Lung (tissue), 12 donors: ENCODE data around the gene TBC1D26. TPM values are rescaled to one million over a fixed set of nuclear protein-coding genes. Genes with fewer than 3 reads are reported as not detected.

ENCODE experiments used
- ATAC-seq: fragments of 200-7000 bp; cut with Tn5 transposase; one replicate; pipeline ENCODE4 v1.9.1; 2020; ENCODE audit warnings: moderate number of reproducible peaks; ENCODE audit not compliant: insufficient read depth, low FRiP score
- DNase-seq, 3 donors: peaks; one replicate each; pipeline ENCODE4 v3.0.0-alpha.2; 2013 to 2017
- H3K27ac ChIP-seq, 2 donors: one replicate each; pipeline ENCODE4 v1.5.1; 2013; ENCODE audit warnings: mild to moderate bottlenecking in 2 of 2, moderate library complexity in 2 of 2, control low read depth in 1 of 2, inconsistent platforms in 1 of 2, low read depth in 1 of 2, low read length in 1 of 2
- H3K27me3 ChIP-seq, 3 donors: one replicate each; pipeline ENCODE4 v1.5.1; 2013; ENCODE audit warnings: low read length in 2 of 3; ENCODE audit not compliant: control insufficient read depth in 3 of 3, insufficient read depth in 3 of 3
- H3K36me3 ChIP-seq, 4 donors: one replicate each; pipeline ENCODE4 v1.5.1; 2013; ENCODE audit warnings: low read length in 4 of 4, mild to moderate bottlenecking in 1 of 4, moderate library complexity in 1 of 4; ENCODE audit not compliant: control insufficient read depth in 4 of 4, insufficient read depth in 4 of 4
- H3K4me1 ChIP-seq, 5 donors: one replicate each; pipeline ENCODE4 v1.5.1; 2013; ENCODE audit warnings: low read length in 5 of 5, mild to moderate bottlenecking in 2 of 5, moderate library complexity in 1 of 5; ENCODE audit not compliant: control insufficient read depth in 5 of 5, insufficient read depth in 5 of 5
- H3K4me3 ChIP-seq: one replicate; pipeline ENCODE4 v1.5.1; 2013; ENCODE audit warnings: mild to moderate bottlenecking, control low read depth, moderate library complexity
- H3K9ac ChIP-seq, 2 donors: one replicate each; pipeline ENCODE4 v1.5.1; 2013; ENCODE audit warnings: low read length in 2 of 2, control low read depth in 1 of 2; ENCODE audit not compliant: insufficient read depth in 1 of 2
- H3K9me3 ChIP-seq, 4 donors: one replicate each; pipeline ENCODE4 v1.5.1; 2013; ENCODE audit warnings: low read length in 3 of 4, mild to moderate bottlenecking in 1 of 4, moderate library complexity in 1 of 4; ENCODE audit not compliant: control insufficient read depth in 4 of 4, insufficient read depth in 3 of 4
- WGBS, 2 donors: extraction: QIAGEN DNeasy Blood & Tissue Kit; methylation state at CpG; one replicate each; pipeline ENCODE4 v1.1.7; 2013; 5-methylcytosine and 5-hydroxymethylcytosine counted together
- polyA plus RNA-seq, 2 donors: library from polyadenylated mRNA; stranded (reverse); fragments of 200-250 nt; gene quantifications; one replicate each; pipeline ENCODE4 v1.2.1, GENCODE V29; 2013
- total RNA-seq, 2 donors: library from RNA; depleted of rRNA in 1 of 2; stranded (reverse); fragments of >200 nt in 1 of 2; gene quantifications; one replicate each; pipeline ENCODE4 v1.2.1, GENCODE V29; 2014 to 2021
- TF ChIP-seq, protein P1 (sequence below): IDR thresholded peaks from 2 replicates; pipeline ENCODE4 v1.5.1; 2012; ENCODE audit warnings: mild to moderate bottlenecking; ENCODE audit errors: control extremely low read depth, extremely low read depth
- donor health status: control.
- donor health status: control.
- donor health status: Bipolar disorder and iron deficiency.
- donor health status: healthy.
- donor health status: DM: yes; HTN: yes; CAD: no.

TBC1D26 gene
- total and polyA plus RNA-seq, 4 donors: 0.09 to 0.34 (median 0.32) TPM

DNA sequence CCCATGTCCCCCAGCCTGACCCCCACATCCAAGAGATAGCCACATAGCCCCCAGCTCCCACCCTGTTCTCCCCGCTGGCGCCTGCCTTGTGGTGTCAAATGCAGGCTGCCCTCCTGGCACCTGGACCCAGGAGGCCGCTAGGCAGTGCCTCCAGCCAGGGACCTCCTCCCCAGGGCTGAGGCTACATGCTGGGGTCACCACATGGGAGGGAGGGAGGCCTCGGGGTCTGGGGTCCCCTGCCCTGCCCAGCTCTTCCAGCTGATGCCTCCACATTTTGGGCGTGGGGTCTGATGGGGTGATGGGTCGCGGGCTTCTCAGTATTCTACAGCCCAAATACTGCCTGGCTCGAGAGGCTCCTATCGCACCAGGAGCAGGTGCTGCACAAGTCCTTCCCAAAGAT lies 9.5 kb downstream of the TBC1D26 start:
- no peak overlapping the region for H3K4me3 ChIP-seq
- WGBS, 2 donors: 95 to 96% methylated on average over 9 of the region's 9 CpGs
- H3K27me3 ChIP-seq: no peaks in the 10 kb centered on the region
- H3K9me3 ChIP-seq: peaks cover 0 to 3% (median 0%) of the 10 kb centered on the region in 4 donors
- TF ChIP-seq, protein P1, sequence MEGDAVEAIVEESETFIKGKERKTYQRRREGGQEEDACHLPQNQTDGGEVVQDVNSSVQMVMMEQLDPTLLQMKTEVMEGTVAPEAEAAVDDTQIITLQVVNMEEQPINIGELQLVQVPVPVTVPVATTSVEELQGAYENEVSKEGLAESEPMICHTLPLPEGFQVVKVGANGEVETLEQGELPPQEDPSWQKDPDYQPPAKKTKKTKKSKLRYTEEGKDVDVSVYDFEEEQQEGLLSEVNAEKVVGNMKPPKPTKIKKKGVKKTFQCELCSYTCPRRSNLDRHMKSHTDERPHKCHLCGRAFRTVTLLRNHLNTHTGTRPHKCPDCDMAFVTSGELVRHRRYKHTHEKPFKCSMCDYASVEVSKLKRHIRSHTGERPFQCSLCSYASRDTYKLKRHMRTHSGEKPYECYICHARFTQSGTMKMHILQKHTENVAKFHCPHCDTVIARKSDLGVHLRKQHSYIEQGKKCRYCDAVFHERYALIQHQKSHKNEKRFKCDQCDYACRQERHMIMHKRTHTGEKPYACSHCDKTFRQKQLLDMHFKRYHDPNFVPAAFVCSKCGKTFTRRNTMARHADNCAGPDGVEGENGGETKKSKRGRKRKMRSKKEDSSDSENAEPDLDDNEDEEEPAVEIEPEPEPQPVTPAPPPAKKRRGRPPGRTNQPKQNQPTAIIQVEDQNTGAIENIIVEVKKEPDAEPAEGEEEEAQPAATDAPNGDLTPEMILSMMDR: no peak
- no peak overlapping the region for H3K9ac ChIP-seq
- H3K4me1 ChIP-seq: peaks cover 0 to 6% (median 0%) of the 10 kb centered on the region in 5 donors
- ATAC-seq (no peak), DNase-seq (no peak)
- no peak overlapping the region for H3K27ac ChIP-seq
- no peaks in the 10 kb centered on the region for H3K36me3 ChIP-seq

DNA sequence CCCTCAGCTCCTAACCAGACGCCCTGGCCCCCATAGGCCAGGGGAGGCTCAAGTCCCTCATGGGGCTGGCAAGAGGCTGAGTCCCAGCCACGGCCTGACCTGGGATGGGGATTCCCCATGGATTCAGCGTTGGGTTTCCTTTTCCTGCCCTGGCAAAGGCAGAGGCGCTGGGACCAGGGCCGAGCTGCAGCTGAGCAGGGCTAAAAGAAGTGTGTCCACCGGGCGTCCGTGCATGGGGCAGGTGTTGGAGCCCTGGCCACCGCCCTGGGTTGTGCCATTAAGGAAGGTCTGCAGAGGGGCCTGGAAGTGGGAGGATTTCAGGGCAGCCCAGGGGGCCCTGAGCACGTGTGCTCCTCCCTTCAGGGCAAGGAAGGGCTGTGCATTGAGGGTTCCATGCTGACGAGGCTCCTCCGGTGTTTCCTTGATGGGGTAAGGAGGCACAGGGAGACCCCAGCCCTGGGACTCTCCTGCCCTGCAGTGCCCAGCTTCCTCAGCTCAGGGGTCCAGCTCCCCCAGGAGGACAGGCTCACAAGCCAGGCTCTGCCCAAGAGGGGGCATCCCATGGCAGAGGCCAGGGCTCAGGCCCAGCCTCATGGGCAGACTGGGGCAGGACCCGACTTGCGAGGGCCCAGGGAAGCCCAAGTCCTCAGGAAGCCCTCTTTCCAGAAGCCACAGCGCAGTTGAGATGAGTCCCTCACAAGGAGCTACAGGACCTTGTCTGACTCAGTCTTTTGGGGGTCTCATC lies 10.1 kb downstream of the TBC1D26 start:
- Histone ChIP-seq H3K27ac (no peak overlapping the region), H3K36me3 (no peaks in the 10 kb centered on the region), H3K27me3 (no peaks in the 10 kb centered on the region), H3K9ac (no peak overlapping the region), H3K4me3 (no peak overlapping the region), H3K9me3 (peaks cover 0 to 3% (median 0%) of the 10 kb centered on the region in 4 donors), H3K4me1 (peaks cover 0 to 6% (median 0%) of the 10 kb centered on the region in 5 donors)
- WGBS, 2 donors: 76 to 88% methylated on average over 15 of the region's 15 CpGs
- no peak for DNase-seq
- TF ChIP-seq, protein P1: no peak
- ATAC-seq: no peak

DNA sequence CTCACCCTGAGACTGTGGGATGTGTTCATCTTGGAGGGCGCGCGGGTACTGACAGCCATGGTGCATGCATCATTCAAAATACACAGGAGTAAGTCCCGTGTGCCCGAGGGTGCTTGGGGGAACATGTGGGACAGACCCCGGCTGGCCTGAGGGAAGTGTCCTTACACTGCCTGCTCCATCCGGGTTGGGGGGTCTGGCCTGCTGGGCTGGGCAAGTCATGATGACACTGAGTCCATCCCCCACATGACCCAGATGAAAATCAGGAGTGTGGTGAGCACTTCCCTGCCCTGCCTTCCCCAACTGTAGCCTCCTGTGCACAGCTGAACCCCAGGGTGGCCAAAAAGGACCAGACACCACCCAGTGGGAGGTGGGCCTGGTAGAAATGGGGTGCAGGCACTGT lies 10.8 kb downstream of the TBC1D26 start:
- TF ChIP-seq, protein P1: no peak
- Histone ChIP-seq H3K36me3 (no peaks in the 10 kb centered on the region), H3K4me3 (peak overlapping the region; percentile 30), H3K27ac (no peak overlapping the region), H3K4me1 (peaks cover 0 to 6% (median 0%) of the 10 kb centered on the region in 5 donors), H3K27me3 (no peaks in the 10 kb centered on the region), H3K9me3 (peaks cover 0 to 3% (median 0%) of the 10 kb centered on the region in 4 donors), H3K9ac (no peak overlapping the region)
- 95 to 98% methylated on average over 7 of the region's 7 CpGs for WGBS, 2 donors
- DNase-seq (no peak), ATAC-seq (no peak)
